NCI-H345 (cell line): ENCODE results near the gene NTM.
A peak's percentile ranks its signal among the peaks of the same experiment; 100 is the strongest.

Experiments
- DNase-seq: peaks from one replicate; lab custom pipeline; 2025; lab: John Stamatoyannopoulos, UW

NTM gene

GRCh38 chr11:131893988-131894387 lies 523.6 kb downstream of the NTM start:
- no peak for DNase-seq

GRCh38 chr11:131894615-131895544 lies 524.5 kb downstream of the NTM start:
- DNase-seq, result no peak

GRCh38 chr11:131895865-131896264 lies 525.5 kb downstream of the NTM start:
- DNase-seq, result no peak

GRCh38 chr11:131896978-131897615 lies 526.7 kb downstream of the NTM start:
- DNase-seq, result no peak

GRCh38 chr11:131897956-131898355 lies 527.5 kb downstream of the NTM start:
- no peak for DNase-seq

GRCh38 chr11:131898949-131899348 lies 528.5 kb downstream of the NTM start:
- no peak for DNase-seq

- DNase-seq, result no peak
These were observed 529.6 kb downstream of the NTM start for GRCh38 chr11:131899950-131900580.

GRCh38 chr11:131902421-131902820 lies 532.0 kb downstream of the NTM start:
- DNase-seq, result no peak

- no peak for DNase-seq
These were observed 532.7 kb downstream of the NTM start for GRCh38 chr11:131903074-131903473.

- DNase-seq, result no peak
These were observed 534.3 kb downstream of the NTM start for GRCh38 chr11:131904756-131905155.

- no peak for DNase-seq
These were observed 536.5 kb downstream of the NTM start for GRCh38 chr11:131906963-131907362.

- no peak for DNase-seq
These were observed 537.0 kb downstream of the NTM start for GRCh38 chr11:131907371-131907770.

GRCh38 chr11:131908316-131908715 lies 537.9 kb downstream of the NTM start:
- DNase-seq, result no peak

- no peak for DNase-seq
These were observed 539.2 kb downstream of the NTM start for GRCh38 chr11:131909426-131910177.

GRCh38 chr11:131910178-131910522 lies 539.7 kb downstream of the NTM start:
- DNase-seq, result no peak

GRCh38 chr11:131910523-131911387 lies 540.3 kb downstream of the NTM start:
- peak; percentile 65 for DNase-seq

- peak; percentile 25 for DNase-seq
These were observed 541.1 kb downstream of the NTM start for GRCh38 chr11:131911388-131912032.

GRCh38 chr11:131912134-131912533 lies 541.7 kb downstream of the NTM start:
- DNase-seq, result no peak

- no peak for DNase-seq
These were observed 542.9 kb downstream of the NTM start for GRCh38 chr11:131913267-131913666.

- no peak for DNase-seq
These were observed 544.0 kb downstream of the NTM start for GRCh38 chr11:131914361-131914774.

- DNase-seq, result no peak
These were observed 546.2 kb downstream of the NTM start for GRCh38 chr11:131916638-131917037.
